Esophagus muscularis mucosa (tissue), 4 donors: Measurements from ENCODE around the gene C4orf36. TPM values are rescaled to one million over a fixed set of nuclear protein-coding genes. Genes with fewer than 3 reads are reported as not detected.
A peak's percentile ranks its signal among the peaks of the same experiment; 100 is the strongest.

Experiments used
- DNase-seq: peaks from one replicate; pipeline ENCODE4 v3.0.0-alpha.2; 2017; ENCODE audit errors: extremely low spot score
- H3K27ac ChIP-seq, 4 donors: fragments of 200-600 bp; sonication (generic); replicated peaks in 1 of 4; 1 replicate in 3 of 4; 2 replicates in 1 of 4; pipeline ENCODE4 v1.5.1; 2016 to 2019; ENCODE audit warnings: mild to moderate bottlenecking in 1 of 4
- H3K27me3 ChIP-seq, 4 donors: fragments of 200-600 bp; sonication (generic); one replicate each; pipeline versions ENCODE4 v1.5.1 to v1.6.0; 2016 to 2019
- H3K36me3 ChIP-seq, 4 donors: fragments of 200-600 bp; sonication (generic); one replicate each; pipeline ENCODE4 v1.5.1; 2016 to 2019
- H3K4me1 ChIP-seq, 4 donors: fragments of 200-600 bp; sonication (generic); one replicate each; pipeline ENCODE4 v1.5.1; 2016 to 2019
- H3K4me3 ChIP-seq, 4 donors: fragments of 200-600 bp; sonication (generic); 1 replicate in 2 of 4; 2 replicates in 2 of 4; pipeline ENCODE4 v1.5.1; 2016 to 2019; ENCODE audit warnings: mild to moderate bottlenecking in 4 of 4, moderate library complexity in 1 of 4
- H3K9me3 ChIP-seq, 4 donors: fragments of 200-600 bp; sonication (generic); 1 replicate in 3 of 4; 2 replicates in 1 of 4; pipeline ENCODE4 v1.5.1; 2016 to 2019
- CTCF ChIP-seq, 3 experiments: fragments of 200-600 bp in 2 of 3; fragments of 450-650 bp in 1 of 3; sonication (generic) in 2 of 3; IDR thresholded peaks; one replicate each; pipeline ENCODE4 v1.5.1; 2017 to 2019; ENCODE audit warnings: antibody characterized with exemption in 3 of 3, mild to moderate bottlenecking in 2 of 3, moderate library complexity in 1 of 3
- EP300 ChIP-seq: sonication (generic); formaldehyde crosslinking; IDR thresholded peaks from one replicate; pipeline ENCODE4 v1.6.1; 2017; ENCODE audit warnings: antibody characterized with exemption
- POLR2A ChIP-seq: fragments of 450-650 bp; IDR thresholded peaks from one replicate; pipeline ENCODE4 v1.6.1; 2017; ENCODE audit warnings: antibody characterized with exemption, moderate library complexity, mild to moderate bottlenecking, low read depth
- POLR2AphosphoS5 ChIP-seq, 2 donors: sonication (generic); formaldehyde crosslinking; IDR thresholded peaks; one replicate each; pipeline ENCODE4 v1.6.1; 2017; ENCODE audit warnings: antibody characterized with exemption in 2 of 2
- WGBS: methylation state at CpG from one replicate; pipeline ENCODE4 v1.1.5; 2018; 5-methylcytosine and 5-hydroxymethylcytosine counted together
- intact Hi-C: fragments of 100-400 bp; cut with DNase I; formaldehyde crosslinking; loops from one replicate; pipeline ENCODE4 v1.15.1; 2023
- total RNA-seq, 4 donors: library from RNA; depleted of rRNA; stranded (reverse); fragments of >200 nt; gene quantifications; one replicate each; pipeline versions ENCODE4 v1.1.0 to v1.2.1, GENCODE V29; 2016

C4orf36 gene
- total RNA-seq, 4 donors from 2014 or later, result 1.3 TPM; not detected in 3

GRCh38 chr4:86916392-86916791 lies 24.2 kb upstream of the C4orf36 start:
- Histone ChIP-seq H3K36me3 (peaks cover 0 to 13% (median 7%) of the 10 kb centered on the region in 4 donors), H3K27me3 (no peaks in the 10 kb centered on the region), H3K4me3 (no peak overlapping the region), H3K9me3 (no peaks in the 10 kb centered on the region), H3K27ac (no peak overlapping the region), H3K4me1 (peaks cover 0 to 3% (median 0%) of the 10 kb centered on the region in 4 donors)
- DNase-seq, result no peak
- WGBS, result 42% methylated on average over 1 of the region's 1 CpG
- intact Hi-C loops, result no loop called here
- TF ChIP-seq POLR2AphosphoS5 (IDR thresholded peaks at IDR 0.05), result no peak
- TF ChIP-seq EP300, result no peak
- no peak for TF ChIP-seq CTCF (IDR thresholded peaks at IDR 0.05)
- TF ChIP-seq POLR2A, result no peak

DNA sequence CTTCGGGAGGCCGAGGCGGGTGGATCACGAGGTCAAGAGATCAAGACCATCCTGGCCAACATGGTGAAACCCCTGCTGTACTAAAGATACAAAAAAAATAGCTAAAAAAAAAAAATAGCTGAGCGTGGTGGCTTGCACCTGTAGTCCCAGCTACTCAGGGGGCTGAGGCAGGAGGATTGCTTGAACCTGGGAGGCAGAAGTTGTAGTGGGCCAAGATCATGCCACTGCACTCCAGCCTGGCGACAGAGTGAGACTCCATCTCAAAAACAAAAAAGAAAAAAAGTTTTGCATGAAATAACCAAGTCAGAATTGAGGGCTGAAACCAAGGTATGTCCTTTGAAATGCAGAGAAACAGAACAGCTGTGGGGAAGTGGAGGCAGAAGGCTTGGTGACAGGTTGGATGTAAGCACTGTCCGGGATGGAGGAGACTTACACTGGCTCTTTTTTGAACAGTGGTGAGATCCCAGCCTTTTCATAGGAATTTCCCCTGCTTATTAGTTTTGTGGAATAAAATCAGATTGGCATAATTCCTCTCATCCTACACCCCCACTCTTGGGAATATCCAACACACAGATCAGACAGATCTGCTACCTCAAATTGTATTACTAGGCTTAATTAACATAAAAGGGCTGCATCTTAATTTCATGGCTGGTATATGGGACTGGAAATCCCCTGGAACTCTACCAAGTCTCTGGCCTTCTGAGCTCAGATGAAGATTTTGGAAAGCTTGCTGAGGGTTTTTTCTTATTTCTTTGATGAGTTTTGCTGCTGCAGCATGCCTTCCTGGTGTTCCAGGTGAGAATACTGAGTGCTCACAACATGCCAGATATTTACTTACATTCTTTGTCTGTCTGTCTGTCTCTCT lies 18.8 kb upstream of the C4orf36 start:
- TF ChIP-seq EP300, result no peak
- TF ChIP-seq POLR2A, result no peak
- no peak for TF ChIP-seq CTCF (IDR thresholded peaks at IDR 0.05)
- TF ChIP-seq POLR2AphosphoS5 (IDR thresholded peaks at IDR 0.05), result no peak
- H3K36me3 ChIP-seq, result peaks cover 0 to 6% (median 0%) of the 10 kb centered on the region in 4 donors
- H3K27ac ChIP-seq, result no peak overlapping the region
- 71% methylated on average over 7 of the region's 7 CpGs for WGBS
- intact Hi-C loops, result no loop called here
- no peaks in the 10 kb centered on the region for H3K9me3 ChIP-seq
- H3K4me1 ChIP-seq, result peaks cover 6 to 19% (median 14%) of the 10 kb centered on the region in 4 donors
- DNase-seq, result no peak
- no peak overlapping the region for H3K4me3 ChIP-seq
- no peaks in the 10 kb centered on the region for H3K27me3 ChIP-seq

DNA sequence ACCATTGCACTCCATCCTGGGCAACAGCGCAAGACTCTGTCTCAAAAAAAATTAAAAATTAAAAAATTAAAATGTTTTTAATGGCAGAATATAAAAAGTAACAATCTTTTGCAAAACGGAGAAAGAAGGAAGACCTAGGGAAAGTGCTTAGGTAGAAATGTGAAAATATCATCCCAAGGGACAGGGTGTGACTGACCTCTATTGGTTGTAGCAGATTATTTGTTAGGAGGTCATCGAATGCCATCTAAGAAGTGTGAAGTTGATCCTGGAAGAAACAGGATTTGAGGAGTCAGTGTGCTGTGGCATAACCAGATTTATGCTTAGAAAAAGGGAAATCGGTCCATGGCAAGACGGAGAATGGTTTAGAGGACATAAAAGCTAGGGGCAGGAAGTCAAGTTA lies 18.1 kb upstream of the C4orf36 start:
- intact Hi-C loops, result no loop called here
- H3K4me3 ChIP-seq, result no peak overlapping the region
- no peak for DNase-seq
- 83% methylated on average over 5 of the region's 5 CpGs for WGBS
- peaks cover 0 to 6% (median 0%) of the 10 kb centered on the region in 4 donors for H3K36me3 ChIP-seq
- no peaks in the 10 kb centered on the region for H3K27me3 ChIP-seq
- TF ChIP-seq POLR2A (no peak), CTCF (IDR thresholded peaks at IDR 0.05) (no peak), POLR2AphosphoS5 (IDR thresholded peaks at IDR 0.05) (no peak), EP300 (no peak)
- peaks cover 6 to 19% (median 14%) of the 10 kb centered on the region in 4 donors for H3K4me1 ChIP-seq
- H3K9me3 ChIP-seq, result no peaks in the 10 kb centered on the region
- no peak overlapping the region for H3K27ac ChIP-seq

DNA sequence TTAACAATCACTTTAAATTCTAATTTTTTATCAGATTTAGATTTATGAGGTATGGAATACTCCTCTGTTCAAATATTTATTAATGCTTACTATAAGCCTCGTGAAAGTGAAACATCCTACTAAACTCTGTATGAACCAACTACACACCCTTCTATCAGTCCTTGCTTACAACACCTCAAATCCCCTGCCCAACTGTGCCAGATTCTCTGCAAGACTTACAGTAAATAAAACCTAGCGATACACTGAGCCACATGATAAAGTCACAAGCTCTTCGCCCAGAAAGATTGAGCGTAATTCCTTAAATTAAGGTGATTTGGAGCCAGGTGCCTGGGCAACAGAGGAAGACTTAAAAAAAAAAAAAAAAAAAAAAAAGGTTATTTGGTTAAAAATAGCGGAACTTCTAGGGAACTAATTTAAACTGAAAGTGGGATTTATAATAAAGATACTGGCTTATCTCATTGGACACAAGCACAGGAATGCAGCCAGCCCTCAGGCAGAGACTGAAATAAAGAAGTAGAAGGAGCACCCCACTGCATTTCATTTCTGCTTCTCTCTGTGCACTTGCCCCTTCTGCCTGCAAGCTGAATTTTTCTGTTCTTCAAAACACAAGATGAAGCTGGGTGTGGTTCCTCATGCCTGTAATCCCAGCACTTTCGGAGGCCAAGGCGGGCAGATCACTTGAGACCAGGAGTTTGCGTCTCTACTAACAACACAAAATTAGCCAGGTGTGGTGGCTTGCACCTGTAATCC lies 17.5 kb upstream of the C4orf36 start:
- 82% methylated on average over 8 of the region's 8 CpGs for WGBS
- no peaks in the 10 kb centered on the region for H3K9me3 ChIP-seq
- intact Hi-C loops, result no loop called here
- H3K27me3 ChIP-seq, result no peaks in the 10 kb centered on the region
- no peak for DNase-seq
- no peak overlapping the region for H3K4me3 ChIP-seq
- TF ChIP-seq POLR2A, result no peak
- H3K27ac ChIP-seq, result no peak overlapping the region
- H3K36me3 ChIP-seq, result peaks cover 0 to 6% (median 0%) of the 10 kb centered on the region in 4 donors
- H3K4me1 ChIP-seq, result peaks cover 6 to 20% (median 15%) of the 10 kb centered on the region in 4 donors

DNA sequence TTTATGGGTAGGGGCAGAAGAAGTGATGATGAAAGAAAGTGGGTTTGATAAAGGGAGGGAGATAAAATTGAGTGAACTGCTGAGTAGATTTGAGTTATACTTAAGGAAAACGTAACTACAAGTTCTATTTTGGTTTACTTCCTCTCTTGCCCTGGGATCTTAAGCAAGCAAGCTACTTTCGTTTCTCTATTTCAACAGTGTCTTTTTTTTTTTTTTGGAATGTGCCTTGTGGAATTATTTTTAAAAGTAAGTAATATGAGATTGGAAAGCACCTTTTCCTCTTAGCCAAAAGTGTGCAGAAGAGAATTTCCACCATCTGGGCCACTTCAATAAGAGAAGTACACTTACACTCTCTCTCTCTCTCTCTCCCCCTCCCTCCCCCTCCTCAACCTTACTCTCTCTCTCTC lies 16.0 kb upstream of the C4orf36 start:
- peak overlapping the region in 1 of 4 donors; percentile 8 for H3K4me3 ChIP-seq
- H3K27me3 ChIP-seq, result no peaks in the 10 kb centered on the region
- H3K36me3 ChIP-seq, result peaks cover 0 to 2% (median 0%) of the 10 kb centered on the region in 4 donors
- no peak for DNase-seq
- peaks cover 10 to 29% (median 25%) of the 10 kb centered on the region in 4 donors for H3K4me1 ChIP-seq
- intact Hi-C loops, result no loop called here
- TF ChIP-seq EP300, result no peak
- no peak for TF ChIP-seq CTCF (IDR thresholded peaks at IDR 0.05)
- TF ChIP-seq POLR2AphosphoS5 (IDR thresholded peaks at IDR 0.05), result no peak
- TF ChIP-seq POLR2A, result no peak
- WGBS, result 3% methylated on average over 2 of the region's 2 CpGs
- H3K9me3 ChIP-seq, result no peaks in the 10 kb centered on the region
- H3K27ac ChIP-seq, result peak overlapping the region; percentile 4 to 38 (median 36)
